Panc1 (cell line): ENCODE results near the gene MVB12A. TPM values are rescaled to one million over a fixed set of nuclear protein-coding genes. Genes with fewer than 3 reads are reported as not detected.
A peak's percentile ranks its signal among the peaks of the same experiment; 100 is the strongest.

ENCODE experiments used
- ATAC-seq: fragments of 200-7000 bp; cut with Tn5 transposase; 2 replicates; pipeline ENCODE4 v1.9.1; 2020; ENCODE audit warnings: mild to moderate bottlenecking, moderate library complexity
- BruUV-seq: library from RNA; stranded (reverse); fragments of 400-500 nt; replicated peaks from 2 replicates; lab custom pipeline; 2021; lab: Mats Ljungman, UMichigan
- CTCF ChIA-PET: fragments of 300-600 bp; sonication (Branson Sonifier 250); formaldehyde crosslinking; loops from one replicate; lab custom pipeline; 2022; ENCODE audit warnings: antibody characterized with exemption; lab: Charles Lee
- POLR2A ChIA-PET: fragments of 300-600 bp; sonication (Branson Sonifier 250); formaldehyde crosslinking; loops from one replicate; lab custom pipeline; 2022; ENCODE audit warnings: antibody characterized with exemption; lab: Charles Lee
- DNase-seq: peaks from one replicate; pipeline ENCODE4 v3.0.0-alpha.2; 2010; ENCODE audit warnings: low read depth, low spot score
- H3K27ac ChIP-seq: 2 replicates; pipeline ENCODE4 v1.5.1; 2011; ENCODE audit warnings: mild to moderate bottlenecking, low read length, inconsistent platforms
- H3K27me3 ChIP-seq: fragments of 200-500 bp; sonication (Bioruptor generic); 2 replicates; pipeline ENCODE4 v1.6.0; 2014; ENCODE audit warnings: low read length, inconsistent platforms; ENCODE audit not compliant: control insufficient read depth, insufficient read depth
- H3K36me3 ChIP-seq: fragments of 200-500 bp; sonication (Bioruptor generic); 2 replicates; pipeline ENCODE4 v1.5.1; 2014; ENCODE audit warnings: inconsistent platforms, mild to moderate bottlenecking, low read length, moderate library complexity; ENCODE audit not compliant: control insufficient read depth, insufficient read depth
- H3K4me1 ChIP-seq: 2 replicates; pipeline ENCODE4 v1.5.1; 2011; ENCODE audit warnings: inconsistent platforms, mild to moderate bottlenecking, low read length, moderate library complexity; ENCODE audit not compliant: control insufficient read depth, insufficient read depth
- H3K4me3 ChIP-seq, 2 experiments: 2 replicates each; pipeline ENCODE4 v1.5.1; 2011 to 2012; ENCODE audit warnings: low read depth in 2 of 2, low read length in 2 of 2, mild to moderate bottlenecking in 2 of 2, inconsistent platforms in 1 of 2, moderate library complexity in 1 of 2
- H3K9me3 ChIP-seq: fragments of 200-500 bp; sonication (Bioruptor generic); 2 replicates; pipeline ENCODE4 v1.5.1; 2014; ENCODE audit warnings: low read depth, mild to moderate bottlenecking, inconsistent platforms, low read length, moderate library complexity; ENCODE audit not compliant: control insufficient read depth, insufficient read depth
- POLR2AphosphoS5 ChIP-seq: IDR thresholded peaks from 2 replicates; pipeline ENCODE4 v1.6.1; 2012; ENCODE audit warnings: mild to moderate bottlenecking, low read depth, low read length, moderate library complexity
- SIN3A ChIP-seq: IDR thresholded peaks from 2 replicates; pipeline ENCODE4 v1.6.1; 2012; ENCODE audit warnings: low read depth, mild to moderate bottlenecking, low read length, moderate library complexity, borderline replicate concordance; ENCODE audit not compliant: insufficient read depth
- TCF7L2 ChIP-seq: IDR thresholded peaks from 2 replicates; pipeline ENCODE4 v1.6.1; 2011; ENCODE audit warnings: mild to moderate bottlenecking, low read depth, low read length, inconsistent platforms
- in situ Hi-C: cut with HindIII; loops from 2 replicates; pipeline ENCODE4 v1.10.0; 2016; ENCODE audit warnings: low sequenced_read_pairs, low pct_unique_long_range_greater_than_20kb
- intact Hi-C: fragments of 100-400 bp; cut with micrococcal nuclease; formaldehyde crosslinking; loops from one replicate; pipeline ENCODE4 v1.10.0; 2022; ENCODE audit not compliant: unreplicated experiment
- total RNA-seq: library from RNA; stranded (reverse); gene quantifications from one replicate; pipeline ENCODE4 v1.2.1, GENCODE V29; 2021; ENCODE audit not compliant: unreplicated experiment
- TF ChIP-seq, protein P1 (sequence below), 2 experiments: IDR thresholded peaks; 2 replicates each; pipeline ENCODE4 v1.6.1; 2011 to 2012; ENCODE audit warnings: low read depth in 2 of 2, control low read depth in 1 of 2, low read length in 1 of 2, mild to moderate bottlenecking in 1 of 2, moderate library complexity in 1 of 2; ENCODE audit not compliant: insufficient read depth in 1 of 2
- TF ChIP-seq, protein P2 (sequence below): fragments of 450-650 bp; IDR thresholded peaks from 2 replicates; pipeline ENCODE4 v1.5.1; 2017; ENCODE audit warnings: mild to moderate bottlenecking

Gene MVB12A
- total RNA-seq, 1 experiment from 2014 or later, result 42.1 TPM

DNA sequence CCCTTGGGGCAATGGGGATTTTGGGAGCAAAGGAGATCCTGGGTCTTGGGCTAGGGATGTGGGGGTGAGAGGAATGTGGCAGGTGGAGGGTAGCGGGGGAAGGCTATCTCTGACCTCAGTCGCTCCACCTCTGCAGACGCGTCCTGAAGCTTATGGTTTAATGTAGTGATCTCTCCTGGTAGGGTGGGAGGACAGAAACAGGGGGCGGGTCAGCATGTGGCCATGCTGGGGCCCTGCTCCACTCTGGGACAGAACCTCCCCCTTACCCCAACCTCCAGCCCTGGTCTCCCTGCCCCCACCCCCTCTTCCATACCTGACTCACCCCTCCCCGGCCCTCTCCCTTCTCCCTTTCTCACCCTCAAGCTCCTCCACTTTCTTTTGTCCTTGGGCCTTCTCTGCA is 15.8 kb upstream of the MVB12A start:
- POLR2A ChIA-PET, result no interaction called here
- in situ Hi-C loops, result no loop called here
- TF ChIP-seq, protein P1, sequence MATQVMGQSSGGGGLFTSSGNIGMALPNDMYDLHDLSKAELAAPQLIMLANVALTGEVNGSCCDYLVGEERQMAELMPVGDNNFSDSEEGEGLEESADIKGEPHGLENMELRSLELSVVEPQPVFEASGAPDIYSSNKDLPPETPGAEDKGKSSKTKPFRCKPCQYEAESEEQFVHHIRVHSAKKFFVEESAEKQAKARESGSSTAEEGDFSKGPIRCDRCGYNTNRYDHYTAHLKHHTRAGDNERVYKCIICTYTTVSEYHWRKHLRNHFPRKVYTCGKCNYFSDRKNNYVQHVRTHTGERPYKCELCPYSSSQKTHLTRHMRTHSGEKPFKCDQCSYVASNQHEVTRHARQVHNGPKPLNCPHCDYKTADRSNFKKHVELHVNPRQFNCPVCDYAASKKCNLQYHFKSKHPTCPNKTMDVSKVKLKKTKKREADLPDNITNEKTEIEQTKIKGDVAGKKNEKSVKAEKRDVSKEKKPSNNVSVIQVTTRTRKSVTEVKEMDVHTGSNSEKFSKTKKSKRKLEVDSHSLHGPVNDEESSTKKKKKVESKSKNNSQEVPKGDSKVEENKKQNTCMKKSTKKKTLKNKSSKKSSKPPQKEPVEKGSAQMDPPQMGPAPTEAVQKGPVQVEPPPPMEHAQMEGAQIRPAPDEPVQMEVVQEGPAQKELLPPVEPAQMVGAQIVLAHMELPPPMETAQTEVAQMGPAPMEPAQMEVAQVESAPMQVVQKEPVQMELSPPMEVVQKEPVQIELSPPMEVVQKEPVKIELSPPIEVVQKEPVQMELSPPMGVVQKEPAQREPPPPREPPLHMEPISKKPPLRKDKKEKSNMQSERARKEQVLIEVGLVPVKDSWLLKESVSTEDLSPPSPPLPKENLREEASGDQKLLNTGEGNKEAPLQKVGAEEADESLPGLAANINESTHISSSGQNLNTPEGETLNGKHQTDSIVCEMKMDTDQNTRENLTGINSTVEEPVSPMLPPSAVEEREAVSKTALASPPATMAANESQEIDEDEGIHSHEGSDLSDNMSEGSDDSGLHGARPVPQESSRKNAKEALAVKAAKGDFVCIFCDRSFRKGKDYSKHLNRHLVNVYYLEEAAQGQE (IDR thresholded peaks at IDR 0.05; ENCODE audit: insufficient read depth in 1 of 2, low read depth in 2 of 2, low read length in 1 of 2), result no peak
- TF ChIP-seq TCF7L2 (no peak), SIN3A (no peak), POLR2AphosphoS5 (no peak)
- TF ChIP-seq, protein P2, sequence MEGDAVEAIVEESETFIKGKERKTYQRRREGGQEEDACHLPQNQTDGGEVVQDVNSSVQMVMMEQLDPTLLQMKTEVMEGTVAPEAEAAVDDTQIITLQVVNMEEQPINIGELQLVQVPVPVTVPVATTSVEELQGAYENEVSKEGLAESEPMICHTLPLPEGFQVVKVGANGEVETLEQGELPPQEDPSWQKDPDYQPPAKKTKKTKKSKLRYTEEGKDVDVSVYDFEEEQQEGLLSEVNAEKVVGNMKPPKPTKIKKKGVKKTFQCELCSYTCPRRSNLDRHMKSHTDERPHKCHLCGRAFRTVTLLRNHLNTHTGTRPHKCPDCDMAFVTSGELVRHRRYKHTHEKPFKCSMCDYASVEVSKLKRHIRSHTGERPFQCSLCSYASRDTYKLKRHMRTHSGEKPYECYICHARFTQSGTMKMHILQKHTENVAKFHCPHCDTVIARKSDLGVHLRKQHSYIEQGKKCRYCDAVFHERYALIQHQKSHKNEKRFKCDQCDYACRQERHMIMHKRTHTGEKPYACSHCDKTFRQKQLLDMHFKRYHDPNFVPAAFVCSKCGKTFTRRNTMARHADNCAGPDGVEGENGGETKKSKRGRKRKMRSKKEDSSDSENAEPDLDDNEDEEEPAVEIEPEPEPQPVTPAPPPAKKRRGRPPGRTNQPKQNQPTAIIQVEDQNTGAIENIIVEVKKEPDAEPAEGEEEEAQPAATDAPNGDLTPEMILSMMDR, result no peak

DNA sequence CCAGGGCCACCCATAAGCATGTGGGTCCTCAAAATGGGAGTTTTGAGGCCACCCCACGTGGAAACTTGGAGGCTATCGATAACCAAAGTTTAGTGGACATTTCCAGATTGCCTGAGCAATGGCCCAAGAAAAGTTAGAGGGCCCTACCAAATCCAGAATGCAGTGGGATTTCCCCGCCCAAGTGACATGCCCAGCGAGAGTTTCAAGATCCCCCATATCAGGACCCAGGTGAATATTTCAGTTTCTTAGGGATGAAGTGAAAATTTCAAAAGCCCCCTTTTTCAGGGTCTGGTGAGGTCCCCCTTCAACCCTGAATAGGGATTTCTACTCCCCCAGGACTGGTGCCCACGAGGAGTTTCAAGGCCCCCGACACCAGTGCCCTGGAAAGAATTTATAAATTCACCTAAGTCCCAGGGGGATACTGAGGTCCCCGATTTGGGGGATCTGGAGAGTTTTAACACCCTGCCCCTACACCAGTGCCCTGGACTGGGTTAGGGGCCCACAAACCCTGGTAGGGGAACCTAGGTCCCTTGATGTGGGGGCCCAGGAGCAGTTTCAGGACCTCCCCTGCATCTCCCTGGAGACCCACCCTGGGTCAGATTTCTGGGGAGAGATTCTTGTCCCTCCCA is 15.1 kb upstream of the MVB12A start:
- DNase-seq (no peak), ATAC-seq (no peak)
- in situ Hi-C loops, result no loop called here
- CTCF ChIA-PET, result no interaction called here
- H3K27ac ChIP-seq, result peak overlapping the region; percentile 77
- H3K4me1 ChIP-seq, result peaks cover 12% of the 10 kb centered on the region; the same call in 1 of the 2 replicates
- BruUV-seq, result no TSS peak
- no peaks in the 10 kb centered on the region for H3K9me3 ChIP-seq
- POLR2A ChIA-PET, result interaction anchor here (0.6 kb wide), 1 partner anchor 106 kb away, joined by 9 read pairs; no protein-coding TSS in a partner anchor
- H3K36me3 ChIP-seq, result no peaks in the 10 kb centered on the region
- no peak for TF ChIP-seq TCF7L2
- TF ChIP-seq, protein P1 (IDR thresholded peaks at IDR 0.05; ENCODE audit: insufficient read depth in 1 of 2, low read depth in 2 of 2, low read length in 1 of 2), result no peak
- TF ChIP-seq POLR2AphosphoS5, result no peak
- TF ChIP-seq SIN3A, result no peak
- TF ChIP-seq, protein P2, result no peak
- intact Hi-C loops, result no loop called here
- peak overlapping the region; percentile 2 to 6; a peak in 1 of 4 replicates for H3K4me3 ChIP-seq
- H3K27me3 ChIP-seq, result no peaks in the 10 kb centered on the region

More for the DNA sequence above, 15.8 kb upstream of the MVB12A start:
- no TSS peak for BruUV-seq
- intact Hi-C loops, result no loop called here
- CTCF ChIA-PET, result no interaction called here
- H3K27me3 ChIP-seq, result no peaks in the 10 kb centered on the region
- DNase-seq (no peak), ATAC-seq (no peak)
- peaks cover 12% of the 10 kb centered on the region; the same call in 1 of the 2 replicates for H3K4me1 ChIP-seq
- H3K4me3 ChIP-seq, result no peak overlapping the region
- H3K36me3 ChIP-seq, result no peaks in the 10 kb centered on the region
- H3K27ac ChIP-seq, result no peak overlapping the region
- no peaks in the 10 kb centered on the region for H3K9me3 ChIP-seq
